ENCODE results near the gene CPNE5. TPM values are rescaled to one million over a fixed set of nuclear protein-coding genes. Genes with fewer than 3 reads are reported as not detected.

The CPNE5 gene
- polyA plus RNA-seq, 3 donors, result 0.47 to 0.85 (median 0.82) TPM

- Histone ChIP-seq H3K4me3 (replicated peaks in 1 of 3; ENCODE audit: low read depth in 2 of 3, low read length in 3 of 3) (no peak overlapping the region), H3K27me3 (ENCODE audit: control insufficient read depth in 2 of 2, insufficient read depth in 2 of 2, low read length in 2 of 2) (no peaks in the 10 kb centered on the region), H3K27ac (ENCODE audit: low read depth in 1 of 2, low read length in 2 of 2) (no peak overlapping the region), H3K4me1 (ENCODE audit: control insufficient read depth in 1 of 2, insufficient read depth in 2 of 2, low read length in 2 of 2) (peaks cover 13 to 19% of the 10 kb centered on the region in 2 donors), H3K4me2 (replicated peaks; ENCODE audit: extremely low read depth, low read length, poor library complexity, severe bottlenecking) (no peak overlapping the region), H3K9ac (ENCODE audit: insufficient read depth, low read length, poor library complexity, severe bottlenecking) (no peak overlapping the region), H3K36me3 (replicated peaks in 1 of 2; ENCODE audit: control insufficient read depth in 1 of 2, insufficient read depth in 2 of 2, low read length in 2 of 2) (no peaks in the 10 kb centered on the region), H2AFZ (ENCODE audit: insufficient read depth, low read depth, low read length, poor library complexity, severe bottlenecking) (no peak overlapping the region), H3K9me3 (replicated peaks in 1 of 2; ENCODE audit: control insufficient read depth in 1 of 2, insufficient read depth in 1 of 2, low read length in 2 of 2) (no peaks in the 10 kb centered on the region), H4K20me1 (ENCODE audit: insufficient read depth, low read length) (no peaks in the 10 kb centered on the region), H3K79me2 (ENCODE audit: insufficient read depth, low read length) (no peaks in the 10 kb centered on the region)
- intact Hi-C loops (cut with micrococcal nuclease), result no loop called here
- no peak for DNase-seq
- 100% methylated on average over 1 of the region's 6 CpGs for WGBS (ENCODE audit: insufficient coverage)
- H3K9me3 Mint-ChIP-seq, result peaks cover 0 to 1% (median 0%) of the 10 kb centered on the region in 7 donors
- peak overlapping the region in 2 of 7 donors; percentile 9 to 63 for H3K27ac Mint-ChIP-seq
- no peak overlapping the region for H3K4me3 Mint-ChIP-seq
- TF ChIP-seq, protein P1, sequence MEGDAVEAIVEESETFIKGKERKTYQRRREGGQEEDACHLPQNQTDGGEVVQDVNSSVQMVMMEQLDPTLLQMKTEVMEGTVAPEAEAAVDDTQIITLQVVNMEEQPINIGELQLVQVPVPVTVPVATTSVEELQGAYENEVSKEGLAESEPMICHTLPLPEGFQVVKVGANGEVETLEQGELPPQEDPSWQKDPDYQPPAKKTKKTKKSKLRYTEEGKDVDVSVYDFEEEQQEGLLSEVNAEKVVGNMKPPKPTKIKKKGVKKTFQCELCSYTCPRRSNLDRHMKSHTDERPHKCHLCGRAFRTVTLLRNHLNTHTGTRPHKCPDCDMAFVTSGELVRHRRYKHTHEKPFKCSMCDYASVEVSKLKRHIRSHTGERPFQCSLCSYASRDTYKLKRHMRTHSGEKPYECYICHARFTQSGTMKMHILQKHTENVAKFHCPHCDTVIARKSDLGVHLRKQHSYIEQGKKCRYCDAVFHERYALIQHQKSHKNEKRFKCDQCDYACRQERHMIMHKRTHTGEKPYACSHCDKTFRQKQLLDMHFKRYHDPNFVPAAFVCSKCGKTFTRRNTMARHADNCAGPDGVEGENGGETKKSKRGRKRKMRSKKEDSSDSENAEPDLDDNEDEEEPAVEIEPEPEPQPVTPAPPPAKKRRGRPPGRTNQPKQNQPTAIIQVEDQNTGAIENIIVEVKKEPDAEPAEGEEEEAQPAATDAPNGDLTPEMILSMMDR (IDR thresholded peaks at IDR 0.05), result no peak
- H3K36me3 Mint-ChIP-seq, result no peaks in the 10 kb centered on the region
- H3K27me3 Mint-ChIP-seq (ENCODE audit: low read depth in 3 of 3), result peaks cover 3 to 12% (median 7%) of the 10 kb centered on the region in 3 donors
- peaks cover 16% of the 10 kb centered on the region for H3K4me1 Mint-ChIP-seq
Measured at GRCh38 chr6:36825452-36825851, 13.8 kb downstream of the CPNE5 start.

DNA sequence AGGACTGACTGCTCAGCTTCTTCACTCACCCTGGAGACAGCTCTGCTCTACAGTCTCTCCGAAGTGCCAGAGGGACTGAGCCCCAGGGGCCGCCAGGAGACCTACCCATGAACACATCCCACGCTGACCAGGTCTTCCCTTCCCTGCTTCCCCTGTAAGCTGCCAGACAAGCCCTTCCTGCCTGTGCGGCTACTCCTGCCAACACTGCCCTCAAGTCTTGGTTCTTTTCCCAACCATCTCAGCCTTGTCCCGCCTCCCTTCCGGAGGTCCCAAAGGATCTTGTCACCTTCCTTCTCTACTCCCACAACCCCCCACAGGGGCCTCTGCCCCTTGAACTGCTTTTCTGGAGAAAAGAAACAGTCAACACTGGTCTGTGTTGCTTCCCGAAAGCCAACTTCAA, 15.0 kb downstream of the CPNE5 start:
- WGBS (ENCODE audit: insufficient coverage), result 96% methylated on average over 7 of the region's 7 CpGs
- no peak overlapping the region for H3K4me3 ChIP-seq (replicated peaks in 1 of 3; ENCODE audit: low read depth in 2 of 3, low read length in 3 of 3)
- Mint-ChIP-seq H3K4me3 (no peak overlapping the region), H3K27ac (no peak overlapping the region), H3K9me3 (peaks cover 0 to 1% (median 0%) of the 10 kb centered on the region in 7 donors), H3K27me3 (ENCODE audit: low read depth in 3 of 3) (peaks cover 7 to 12% (median 9%) of the 10 kb centered on the region in 3 donors), H3K36me3 (no peaks in the 10 kb centered on the region), H3K4me1 (peaks cover 16% of the 10 kb centered on the region)
- peaks cover 13 to 19% of the 10 kb centered on the region in 2 donors for H3K4me1 ChIP-seq (ENCODE audit: control insufficient read depth in 1 of 2, insufficient read depth in 2 of 2, low read length in 2 of 2)
- H3K9me3 ChIP-seq (replicated peaks in 1 of 2; ENCODE audit: control insufficient read depth in 1 of 2, insufficient read depth in 1 of 2, low read length in 2 of 2), result no peaks in the 10 kb centered on the region
- no peaks in the 10 kb centered on the region for H4K20me1 ChIP-seq (ENCODE audit: insufficient read depth, low read length)
- H3K79me2 ChIP-seq (ENCODE audit: insufficient read depth, low read length), result no peaks in the 10 kb centered on the region
- no peak overlapping the region for H3K9ac ChIP-seq (ENCODE audit: insufficient read depth, low read length, poor library complexity, severe bottlenecking)
- H3K36me3 ChIP-seq (replicated peaks in 1 of 2; ENCODE audit: control insufficient read depth in 1 of 2, insufficient read depth in 2 of 2, low read length in 2 of 2), result no peaks in the 10 kb centered on the region
- intact Hi-C loops (cut with micrococcal nuclease), result no loop called here
- no peak overlapping the region for H3K27ac ChIP-seq (ENCODE audit: low read depth in 1 of 2, low read length in 2 of 2)
- H3K27me3 ChIP-seq (ENCODE audit: control insufficient read depth in 2 of 2, insufficient read depth in 2 of 2, low read length in 2 of 2), result no peaks in the 10 kb centered on the region
- DNase-seq, result no peak
- TF ChIP-seq, protein P1 (IDR thresholded peaks at IDR 0.05), result no peak
- H2AFZ ChIP-seq (ENCODE audit: insufficient read depth, low read depth, low read length, poor library complexity, severe bottlenecking), result no peak overlapping the region
- H3K4me2 ChIP-seq (replicated peaks; ENCODE audit: extremely low read depth, low read length, poor library complexity, severe bottlenecking), result no peak overlapping the region

Data from CD14-positive monocyte (primary cell).